Heart left ventricle (tissue), 13 donors: ENCODE data around the gene CEP131.

Experiments
- POLR2A ChIP-seq, 2 donors: fragments of 450-650 bp; IDR thresholded peaks; one replicate each; pipeline ENCODE4 v1.6.1; 2017; ENCODE audit warnings: antibody characterized with exemption in 2 of 2, mild to moderate bottlenecking in 2 of 2, moderate library complexity in 2 of 2
- TF ChIP-seq, protein P1 (sequence below), 12 donors: fragments of 200-600 bp; sonication (generic) in 4 of 12; IDR thresholded peaks; one replicate each; pipeline versions ENCODE4 v1.5.0 to v1.8.0; 2018 to 2022; ENCODE audit warnings: antibody characterized with exemption in 12 of 12, mild to moderate bottlenecking in 5 of 12
- donor health status: ischemic (EF 13 %, LVEDD 7.1; RV severe dilation, severe dysfunction).
- donor health status: DM: no; HTN: yes; CAD: no.
- donor health status: DM: no; HTN: no; CAD: no.
- donor health status: ischemic (EF 25% LVEDD 6.9; RV normal size, moderate dysfunction).
- donor health status: ischemic (EF 25% LVEDD 5.7; RV mildly dilated, moderate dysfunction).
- donor health status: ischemic (EF 35%, LVEDD 5.7; RV mildly dilated, moderate dysfunction).
- donor health status: nonischemic (EF 11% LVEDD 7.7; RV severe dilation, severe dysfunction).
- donor health status: DM: yes; HTN: yes; CAD: no.
- donor health status: PGD.
- donor health status: ischemic (EF 29% LVEDD 5.4; RV normal size, mild dysfunction).
- donor health status: nonischemic (EF 23%, LVEDD 6.1; RV moderate dilation, normal function).

DNA sequence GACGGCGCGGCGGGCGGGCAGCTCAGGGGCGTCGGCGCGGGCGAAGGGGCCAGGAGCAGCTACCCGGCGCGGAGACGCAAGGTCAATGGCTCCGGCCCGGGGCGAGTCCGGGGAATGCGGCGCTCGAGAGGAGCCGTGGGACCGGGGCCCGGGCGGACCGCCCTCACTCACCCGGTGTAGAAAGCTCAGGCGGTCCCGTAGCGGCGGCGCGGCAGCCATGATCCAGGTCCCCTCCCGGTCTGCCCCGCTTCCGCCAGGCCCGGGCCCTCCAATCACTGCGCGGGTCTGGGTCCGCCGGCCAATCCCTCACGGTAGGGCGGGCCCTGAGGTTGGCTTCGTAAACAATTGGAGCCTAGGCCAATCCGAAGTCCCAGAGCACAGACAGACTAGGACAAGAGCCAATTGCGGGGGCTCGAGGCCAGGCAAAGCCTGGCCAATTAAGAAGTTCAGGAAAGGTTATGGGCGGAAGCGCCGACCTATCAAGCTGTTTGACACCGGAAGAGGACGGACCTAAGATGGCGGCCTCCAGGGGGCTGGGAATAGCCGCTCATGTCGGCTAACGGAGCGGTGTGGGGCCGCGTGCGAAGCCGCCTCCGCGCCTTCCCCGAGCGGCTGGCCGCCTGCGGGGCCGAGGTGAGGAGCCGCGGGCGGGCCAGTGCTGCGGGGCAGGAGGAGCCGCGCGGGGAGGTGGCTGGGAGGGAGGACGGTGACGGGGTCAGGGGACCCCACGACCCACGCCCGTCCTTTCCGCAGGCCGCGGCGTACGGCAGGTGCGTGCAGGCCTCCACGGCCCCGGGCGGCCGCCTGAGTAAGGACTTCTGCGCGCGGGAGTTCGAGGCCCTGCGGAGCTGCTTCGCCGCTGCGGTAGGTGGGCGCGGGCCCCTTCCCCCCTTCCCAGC is 16.3 kb upstream of the CEP131 start, which contains the start of the genes NDUFAF8 and TEPSIN:
- TF ChIP-seq POLR2A (IDR thresholded peaks at IDR 0.05): peak in 1 of 2 donors; percentile 69
- TF ChIP-seq, protein P1, sequence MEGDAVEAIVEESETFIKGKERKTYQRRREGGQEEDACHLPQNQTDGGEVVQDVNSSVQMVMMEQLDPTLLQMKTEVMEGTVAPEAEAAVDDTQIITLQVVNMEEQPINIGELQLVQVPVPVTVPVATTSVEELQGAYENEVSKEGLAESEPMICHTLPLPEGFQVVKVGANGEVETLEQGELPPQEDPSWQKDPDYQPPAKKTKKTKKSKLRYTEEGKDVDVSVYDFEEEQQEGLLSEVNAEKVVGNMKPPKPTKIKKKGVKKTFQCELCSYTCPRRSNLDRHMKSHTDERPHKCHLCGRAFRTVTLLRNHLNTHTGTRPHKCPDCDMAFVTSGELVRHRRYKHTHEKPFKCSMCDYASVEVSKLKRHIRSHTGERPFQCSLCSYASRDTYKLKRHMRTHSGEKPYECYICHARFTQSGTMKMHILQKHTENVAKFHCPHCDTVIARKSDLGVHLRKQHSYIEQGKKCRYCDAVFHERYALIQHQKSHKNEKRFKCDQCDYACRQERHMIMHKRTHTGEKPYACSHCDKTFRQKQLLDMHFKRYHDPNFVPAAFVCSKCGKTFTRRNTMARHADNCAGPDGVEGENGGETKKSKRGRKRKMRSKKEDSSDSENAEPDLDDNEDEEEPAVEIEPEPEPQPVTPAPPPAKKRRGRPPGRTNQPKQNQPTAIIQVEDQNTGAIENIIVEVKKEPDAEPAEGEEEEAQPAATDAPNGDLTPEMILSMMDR (IDR thresholded peaks at IDR 0.05): peak in 2 of 12 donors; percentile 6 to 28
